Upper lobe of left lung (tissue), 6 donors: ENCODE data around the gene PPP2R2C. TPM values are rescaled to one million over a fixed set of nuclear protein-coding genes. Genes with fewer than 3 reads are reported as not detected.
A peak's percentile ranks its signal among the peaks of the same experiment; 100 is the strongest.

ENCODE experiments used
- ATAC-seq, 2 donors: fragments of 200-7000 bp; cut with Tn5 transposase; one replicate each; pipeline ENCODE4 v1.9.1; 2022; ENCODE audit warnings: mild to moderate bottlenecking in 2 of 2, moderate library complexity in 2 of 2; ENCODE audit not compliant: low FRiP score in 2 of 2
- DNase-seq, 2 donors: peaks; one replicate each; pipeline ENCODE4 v3.0.0-alpha.2; 2019 to 2020
- H3K27ac ChIP-seq, 4 donors: fragments of 200-600 bp; sonication (generic); one replicate each; pipeline ENCODE4 v1.5.1; 2016 to 2019
- H3K27me3 ChIP-seq, 4 donors: fragments of 200-600 bp; sonication (generic); one replicate each; pipeline ENCODE4 v1.5.1; 2017 to 2019
- H3K36me3 ChIP-seq, 4 donors: fragments of 200-600 bp; sonication (generic); one replicate each; pipeline ENCODE4 v1.5.1; 2016 to 2019
- H3K4me1 ChIP-seq, 4 donors: fragments of 200-600 bp; sonication (generic); one replicate each; pipeline ENCODE4 v1.5.1; 2018 to 2019
- H3K4me3 ChIP-seq, 4 donors: fragments of 200-600 bp; sonication (generic); one replicate each; pipeline ENCODE4 v1.5.1; 2017 to 2019; ENCODE audit warnings: mild to moderate bottlenecking in 2 of 4, moderate library complexity in 1 of 4
- H3K9me3 ChIP-seq, 4 donors: fragments of 200-600 bp; sonication (generic); one replicate each; pipeline ENCODE4 v1.5.1; 2018 to 2019
- EP300 ChIP-seq, 4 donors: sonication (generic); formaldehyde crosslinking; IDR thresholded peaks; one replicate each; pipeline ENCODE4 v1.5.1; 2017; ENCODE audit warnings: antibody characterized with exemption in 4 of 4, control low read depth in 2 of 4
- POLR2A ChIP-seq, 4 donors: fragments of 450-650 bp; IDR thresholded peaks; one replicate each; pipeline ENCODE4 v1.5.1; 2016 to 2017; ENCODE audit warnings: antibody characterized with exemption in 4 of 4, mild to moderate bottlenecking in 2 of 4
- POLR2AphosphoS5 ChIP-seq, 2 donors: sonication (generic); formaldehyde crosslinking; IDR thresholded peaks; one replicate each; pipeline ENCODE4 v1.5.1; 2017; ENCODE audit warnings: antibody characterized with exemption in 2 of 2
- WGBS, 2 donors: methylation state at CpG; one replicate each; pipeline ENCODE4 v1.1.5; 2017 to 2018; 5-methylcytosine and 5-hydroxymethylcytosine counted together
- total RNA-seq, 6 donors: library from RNA; depleted of rRNA in 4 of 6; stranded (reverse); fragments of >200 nt in 4 of 6; gene quantifications; one replicate each; pipeline versions ENCODE4 v1.1.0 to v1.2.1, GENCODE V29; 2016 to 2021
- TF ChIP-seq, protein P1 (sequence below), 6 experiments: fragments of 450-650 bp in 4 of 6; fragments of 200-600 bp in 2 of 6; sonication (generic) in 2 of 6; IDR thresholded peaks; one replicate each; pipeline ENCODE4 v1.5.1; 2016 to 2019; ENCODE audit warnings: antibody characterized with exemption in 6 of 6
- donor health status: DM: no; HTN: no; CAD: no; lungs with moderate emphysema.
- donor health status: DM: no; HTN: yes; CAD: no; lungs with severe emphysema.

The PPP2R2C gene
- total RNA-seq, 6 donors from 2014 or later = 0.09 to 0.17 TPM; not detected in 4

DNA sequence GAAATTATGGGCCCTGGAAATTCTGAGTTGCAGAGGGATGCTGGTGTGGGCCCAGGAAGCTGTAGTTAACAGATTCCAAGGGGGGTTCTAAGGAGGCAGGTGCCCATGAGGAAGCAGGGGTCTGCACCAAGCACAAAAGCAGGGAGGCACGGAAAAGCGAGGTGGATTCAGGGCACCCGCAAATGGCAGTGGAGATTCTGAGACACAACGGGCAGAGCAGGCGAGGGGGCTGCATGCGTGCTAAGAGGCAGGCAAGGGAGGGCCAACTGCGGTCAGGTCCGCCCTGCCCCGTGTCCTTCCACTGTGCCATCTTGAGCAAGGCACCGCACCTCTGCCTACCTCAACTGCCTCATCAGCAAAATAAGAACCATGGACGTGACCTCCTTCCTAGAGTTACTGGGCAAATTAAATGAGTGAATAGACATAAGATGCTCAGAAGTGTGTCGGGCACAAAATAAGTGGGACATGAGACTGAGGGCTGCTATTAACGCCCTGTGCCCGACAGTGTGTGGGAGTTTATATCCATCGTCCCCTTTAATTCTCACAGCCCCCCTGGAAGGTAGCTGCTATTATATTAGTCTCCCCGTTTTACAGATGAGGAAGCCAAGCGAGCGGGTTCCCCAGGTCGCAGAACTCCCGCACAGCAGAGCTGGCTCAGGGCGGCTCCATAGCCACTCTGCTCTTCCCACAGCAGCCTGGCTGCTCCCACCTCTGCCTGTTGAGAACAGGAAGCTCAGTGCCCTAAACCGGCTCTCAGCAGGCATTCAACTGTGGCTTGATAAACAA lies 67.6 kb downstream of the PPP2R2C start:
- Histone ChIP-seq H3K27ac (no peak overlapping the region), H3K4me3 (no peak overlapping the region), H3K4me1 (peaks cover 0 to 5% (median 0%) of the 10 kb centered on the region in 4 donors), H3K36me3 (no peaks in the 10 kb centered on the region), H3K9me3 (no peaks in the 10 kb centered on the region), H3K27me3 (peaks cover 0 to 3% (median 0%) of the 10 kb centered on the region in 4 donors)
- DNase-seq = peak in 1 of 2 donors; percentile 37
- 63 to 67% methylated on average over 22 of the region's 22 CpGs for WGBS, 2 donors
- ATAC-seq = no peak
- no peak for TF ChIP-seq POLR2A (IDR thresholded peaks at IDR 0.05)

- no peaks in the 10 kb centered on the region for H3K9me3 ChIP-seq
- H3K4me1 ChIP-seq = peaks cover 0 to 5% (median 0%) of the 10 kb centered on the region in 4 donors
- peaks cover 0 to 3% (median 0%) of the 10 kb centered on the region in 4 donors for H3K27me3 ChIP-seq
- ATAC-seq = no peak
- WGBS, 2 donors = 13% methylated on average over 7 of the region's 7 CpGs
- TF ChIP-seq, protein P1, sequence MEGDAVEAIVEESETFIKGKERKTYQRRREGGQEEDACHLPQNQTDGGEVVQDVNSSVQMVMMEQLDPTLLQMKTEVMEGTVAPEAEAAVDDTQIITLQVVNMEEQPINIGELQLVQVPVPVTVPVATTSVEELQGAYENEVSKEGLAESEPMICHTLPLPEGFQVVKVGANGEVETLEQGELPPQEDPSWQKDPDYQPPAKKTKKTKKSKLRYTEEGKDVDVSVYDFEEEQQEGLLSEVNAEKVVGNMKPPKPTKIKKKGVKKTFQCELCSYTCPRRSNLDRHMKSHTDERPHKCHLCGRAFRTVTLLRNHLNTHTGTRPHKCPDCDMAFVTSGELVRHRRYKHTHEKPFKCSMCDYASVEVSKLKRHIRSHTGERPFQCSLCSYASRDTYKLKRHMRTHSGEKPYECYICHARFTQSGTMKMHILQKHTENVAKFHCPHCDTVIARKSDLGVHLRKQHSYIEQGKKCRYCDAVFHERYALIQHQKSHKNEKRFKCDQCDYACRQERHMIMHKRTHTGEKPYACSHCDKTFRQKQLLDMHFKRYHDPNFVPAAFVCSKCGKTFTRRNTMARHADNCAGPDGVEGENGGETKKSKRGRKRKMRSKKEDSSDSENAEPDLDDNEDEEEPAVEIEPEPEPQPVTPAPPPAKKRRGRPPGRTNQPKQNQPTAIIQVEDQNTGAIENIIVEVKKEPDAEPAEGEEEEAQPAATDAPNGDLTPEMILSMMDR (IDR thresholded peaks at IDR 0.05) = no peak
- TF ChIP-seq POLR2AphosphoS5 (IDR thresholded peaks at IDR 0.05) (no peak), EP300 (IDR thresholded peaks at IDR 0.05) (no peak), POLR2A (IDR thresholded peaks at IDR 0.05) (no peak)
- H3K4me3 ChIP-seq = no peak overlapping the region
- no peak overlapping the region for H3K27ac ChIP-seq
- DNase-seq = no peak
- no peaks in the 10 kb centered on the region for H3K36me3 ChIP-seq
These were observed 69.1 kb downstream of the PPP2R2C start for GRCh38 chr4:6403400-6403685.

DNA sequence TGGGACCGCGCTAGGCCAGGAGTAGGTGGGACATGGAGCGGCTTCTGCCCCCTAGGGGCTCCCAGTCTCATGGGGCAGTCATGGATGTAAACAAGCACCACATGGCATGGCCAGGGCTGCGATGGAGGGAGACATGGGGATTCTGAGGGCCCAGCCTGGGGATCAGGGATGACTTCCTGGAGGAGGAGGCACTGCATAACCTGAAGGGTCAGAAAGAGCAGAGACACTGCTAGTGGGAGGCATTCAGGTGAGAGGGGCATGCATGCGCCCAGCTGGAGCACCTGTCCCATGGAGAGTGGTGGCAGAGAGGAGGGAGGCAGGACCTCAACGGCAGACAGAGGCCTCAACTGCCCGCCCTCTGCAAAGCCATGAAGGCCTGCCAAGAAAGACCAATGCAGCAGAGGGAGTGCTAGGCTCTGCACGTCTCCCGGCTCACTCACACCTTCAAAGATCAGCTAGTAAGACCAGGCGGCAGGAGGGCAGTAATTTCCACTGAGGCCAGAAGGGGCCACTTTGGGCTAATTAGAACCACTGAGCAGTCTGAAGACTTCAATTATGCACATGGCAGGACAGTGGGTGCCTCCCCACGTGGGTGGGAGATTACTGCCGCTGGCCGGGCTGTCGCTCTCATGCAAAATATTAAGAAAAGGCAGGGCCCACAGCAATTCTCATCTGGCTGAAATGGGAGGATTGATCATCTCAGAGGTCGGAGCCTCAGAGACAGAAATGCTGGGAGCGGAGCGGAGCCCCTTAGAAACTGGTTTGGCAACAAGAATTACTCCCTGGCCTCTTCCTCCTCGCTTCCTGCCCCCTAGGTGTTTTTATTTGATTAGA lies 69.6 kb downstream of the PPP2R2C start:
- Histone ChIP-seq H3K27me3 (peaks cover 0 to 3% (median 0%) of the 10 kb centered on the region in 4 donors), H3K4me3 (no peak overlapping the region), H3K9me3 (no peaks in the 10 kb centered on the region), H3K4me1 (peaks cover 0 to 5% (median 0%) of the 10 kb centered on the region in 4 donors), H3K27ac (no peak overlapping the region), H3K36me3 (no peaks in the 10 kb centered on the region)
- 29 to 40% methylated on average over 18 of the region's 18 CpGs for WGBS, 2 donors
- no peak for TF ChIP-seq POLR2A (IDR thresholded peaks at IDR 0.05)
- TF ChIP-seq, protein P1 (IDR thresholded peaks at IDR 0.05) = no peak
- no peak for TF ChIP-seq POLR2AphosphoS5 (IDR thresholded peaks at IDR 0.05)
- TF ChIP-seq EP300 (IDR thresholded peaks at IDR 0.05) = no peak
- DNase-seq (no peak), ATAC-seq (no peak)

DNA sequence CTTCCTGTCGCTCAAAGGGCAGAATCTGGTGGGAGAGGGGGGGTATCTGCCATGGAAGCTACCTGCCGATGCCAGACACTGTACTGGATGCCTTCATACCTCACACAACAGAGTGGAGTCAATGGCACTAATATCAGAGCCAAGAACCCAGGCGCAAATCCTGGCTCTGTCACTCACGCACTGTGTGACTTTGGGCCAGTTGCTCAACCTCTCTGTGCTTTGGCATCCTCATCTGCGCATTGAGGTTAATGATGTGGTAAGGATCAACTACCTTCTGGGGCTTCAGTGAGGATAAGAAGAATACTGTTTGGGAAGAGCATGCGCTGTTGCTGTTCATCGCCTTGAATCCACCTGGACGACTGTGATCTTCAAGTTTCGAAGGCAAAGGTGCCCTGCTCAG lies 70.6 kb downstream of the PPP2R2C start:
- ATAC-seq = peak in 1 of 2 donors; percentile 6
- WGBS, 2 donors = 95 to 96% methylated on average over 7 to 9 of the region's 9 CpGs
- no peaks in the 10 kb centered on the region for H3K36me3 ChIP-seq
- peaks cover 0 to 5% (median 0%) of the 10 kb centered on the region in 4 donors for H3K4me1 ChIP-seq
- no peak overlapping the region for H3K27ac ChIP-seq
- peaks cover 0 to 3% (median 0%) of the 10 kb centered on the region in 4 donors for H3K27me3 ChIP-seq
- no peak for DNase-seq
- no peak for TF ChIP-seq EP300 (IDR thresholded peaks at IDR 0.05)
- TF ChIP-seq POLR2A (IDR thresholded peaks at IDR 0.05) = no peak
- no peak for TF ChIP-seq POLR2AphosphoS5 (IDR thresholded peaks at IDR 0.05)
- H3K4me3 ChIP-seq = no peak overlapping the region
- no peaks in the 10 kb centered on the region for H3K9me3 ChIP-seq

DNA sequence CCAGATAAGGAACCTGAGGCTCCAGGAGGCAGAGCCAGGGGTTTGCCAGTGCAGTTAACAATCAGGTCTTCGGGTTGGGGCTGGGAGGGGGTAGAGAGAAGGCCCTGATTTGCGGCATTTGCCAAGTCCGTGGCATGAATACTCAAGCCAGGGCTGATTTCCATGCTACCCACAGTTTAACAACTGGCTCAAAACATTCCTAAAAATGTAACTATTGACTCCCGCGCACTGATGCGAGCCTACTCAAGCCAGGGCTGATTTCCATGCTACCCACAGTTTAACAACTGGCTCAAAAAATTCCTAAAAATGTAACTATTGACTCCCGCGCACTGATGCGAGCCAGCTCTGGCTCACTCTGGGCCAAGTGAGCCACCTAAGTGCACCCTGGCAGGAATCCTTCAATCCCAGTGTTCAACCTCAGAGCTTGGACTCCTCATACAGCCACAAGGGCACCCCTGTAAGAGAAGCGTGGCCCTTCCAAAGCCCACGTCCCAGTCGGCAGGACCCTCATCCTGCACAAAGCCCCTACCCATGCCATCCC lies 75.6 kb downstream of the PPP2R2C start:
- TF ChIP-seq EP300 (IDR thresholded peaks at IDR 0.05) (no peak), POLR2AphosphoS5 (IDR thresholded peaks at IDR 0.05) (no peak), POLR2A (IDR thresholded peaks at IDR 0.05) (no peak)
- TF ChIP-seq, protein P1 (IDR thresholded peaks at IDR 0.05) = no peak

More for the DNA sequence above, 75.6 kb downstream of the PPP2R2C start:
- Histone ChIP-seq H3K36me3 (no peaks in the 10 kb centered on the region), H3K4me1 (no peaks in the 10 kb centered on the region), H3K27me3 (no peaks in the 10 kb centered on the region), H3K27ac (no peak overlapping the region), H3K4me3 (no peak overlapping the region), H3K9me3 (no peaks in the 10 kb centered on the region)
- WGBS, 2 donors = 86 to 87% methylated on average over 10 to 12 of the region's 12 CpGs
- DNase-seq (no peak), ATAC-seq (no peak)
